SH-SY5Y (cell line): ENCODE results near the gene GSKIP.

Experiments
- GATA2 ChIP-seq: IDR thresholded peaks from 2 replicates; pipeline ENCODE4 v1.6.1; 2011; ENCODE audit warnings: mild to moderate bottlenecking, low read depth, low read length
- GATA3 ChIP-seq: IDR thresholded peaks from 2 replicates; pipeline ENCODE4 v1.6.1; 2011; ENCODE audit warnings: low read depth, mild to moderate bottlenecking, low read length, moderate library complexity

- TF ChIP-seq GATA3 = no peak
- TF ChIP-seq GATA2 = no peak
These were observed 35.1 kb downstream of the GSKIP start for GRCh38 chr14:96398432-96398831.
